HCT116 (cell line): ENCODE measurements around the gene SYNE2. TPM values are rescaled to one million over a fixed set of nuclear protein-coding genes. Genes with fewer than 3 reads are reported as not detected.

Experiments used
- ATAC-seq: fragments of 200-7000 bp; cut with Tn5 transposase; 2 replicates; pipeline ENCODE4 v1.9.1; 2020; ENCODE audit warnings: mild to moderate bottlenecking, moderate library complexity
- BruUV-seq: library from RNA; stranded (reverse); fragments of 400-500 nt; replicated peaks from 2 replicates; lab custom pipeline; 2021; lab: Mats Ljungman, UMichigan
- CTCF ChIA-PET: fragments of 300-600 bp; sonication (Branson Sonifier 250); formaldehyde crosslinking; loops from one replicate; lab custom pipeline; 2021; ENCODE audit warnings: antibody characterized with exemption; lab: Charles Lee
- POLR2A ChIA-PET: fragments of 300-600, 350-600 bp; sonication (Branson Sonifier 250); formaldehyde crosslinking; loops from one replicate; lab custom pipeline; 2021; ENCODE audit warnings: antibody characterized with exemption; lab: Charles Lee
- RAD21 ChIA-PET, 2 experiments: fragments of 300-600 bp; sonication (Branson Sonifier 250); formaldehyde crosslinking; loops; one replicate each; lab custom pipeline; 2023; ENCODE audit warnings: low total read pairs in 2 of 2; ENCODE audit not compliant: uncharacterized antibody in 2 of 2, unreplicated experiment in 2 of 2, low non-redundant PET in 1 of 2; lab: Charles Lee
- DNase-seq: peaks from one replicate; pipeline ENCODE4 v3.0.0-alpha.2; 2010; ENCODE audit warnings: low read depth, low spot score
- H2AFZ ChIP-seq: fragments of 200-600 bp; shearing (Covaris generic), sonication (generic); 2 replicates; pipeline ENCODE4 v1.6.1; 2017; ENCODE audit warnings: low read depth, mixed run types, mixed read lengths, antibody characterized with exemption, low read length; ENCODE audit not compliant: poor library complexity, severe bottlenecking
- H3K27ac ChIP-seq: 2 replicates; pipeline ENCODE4 v1.5.1; 2012; ENCODE audit warnings: low read depth, low read length
- H3K27me3 ChIP-seq: fragments of 200-600 bp; sonication (generic); 2 replicates; pipeline ENCODE4 v1.6.1; 2016; ENCODE audit warnings: mixed run types, low read length, mixed read lengths; ENCODE audit not compliant: insufficient read depth
- H3K36me3 ChIP-seq, 2 experiments: fragments of 200-500 bp in 1 of 2; fragments of 200-600 bp in 1 of 2; sonication (Bioruptor generic) in 1 of 2; sonication (generic) in 1 of 2; 2 replicates each; pipeline versions ENCODE4 v1.5.1 to v1.6.1; 2014 to 2016; ENCODE audit warnings: low read length in 2 of 2, inconsistent platforms in 1 of 2, mixed read lengths in 1 of 2, mixed run types in 1 of 2; ENCODE audit not compliant: insufficient read depth in 2 of 2, control insufficient read depth in 1 of 2
- H3K4me1 ChIP-seq, 2 experiments: fragments of 200-600 bp in 1 of 2; sonication (generic) in 1 of 2; 2 replicates each; pipeline versions ENCODE4 v1.5.1 to v1.6.1; 2012 to 2017; ENCODE audit warnings: low read length in 2 of 2, inconsistent platforms in 1 of 2, mild to moderate bottlenecking in 1 of 2, mixed read lengths in 1 of 2, mixed run types in 1 of 2, moderate library complexity in 1 of 2; ENCODE audit not compliant: insufficient read depth in 2 of 2, control insufficient read depth in 1 of 2
- H3K4me2 ChIP-seq: fragments of 200-600 bp; sonication (generic); 2 replicates; pipeline ENCODE4 v1.6.1; 2017; ENCODE audit warnings: mixed run types, low read length, mixed read lengths
- H3K4me3 ChIP-seq, 2 experiments: fragments of 200-600 bp in 1 of 2; sonication (generic) in 1 of 2; replicated peaks in 1 of 2; 2 replicates each; pipeline ENCODE4 v1.5.1; 2011 to 2016; ENCODE audit warnings: low read length in 2 of 2, control low read depth in 1 of 2, low read depth in 1 of 2, mild to moderate bottlenecking in 1 of 2, mixed read lengths in 1 of 2, mixed run types in 1 of 2
- H3K79me2 ChIP-seq: fragments of 200-600 bp; sonication (generic); 2 replicates; pipeline ENCODE4 v1.6.1; 2017; ENCODE audit warnings: mild to moderate bottlenecking, mixed run types, low read length, moderate library complexity, mixed read lengths; ENCODE audit not compliant: insufficient read depth
- H3K9ac ChIP-seq: fragments of 200-600 bp; sonication (generic); 2 replicates; pipeline ENCODE4 v1.6.1; 2016; ENCODE audit warnings: low read length, mixed read lengths
- H3K9me2 ChIP-seq: fragments of 200-600 bp; sonication (generic), shearing (Covaris generic); 2 replicates; pipeline ENCODE4 v1.6.1; 2017; ENCODE audit warnings: mixed run types, mild to moderate bottlenecking, moderate library complexity; ENCODE audit not compliant: insufficient read depth
- H3K9me3 ChIP-seq, 2 experiments: fragments of 200-500 bp in 1 of 2; fragments of 200-600 bp in 1 of 2; sonication (Bioruptor generic) in 1 of 2; sonication (generic) in 1 of 2; 2 replicates each; pipeline ENCODE4 v1.6.1; 2014 to 2017; ENCODE audit warnings: low read length in 2 of 2, mixed read lengths in 2 of 2, inconsistent platforms in 1 of 2, low read depth in 1 of 2, mild to moderate bottlenecking in 1 of 2, mixed run types in 1 of 2, moderate library complexity in 1 of 2; ENCODE audit not compliant: control insufficient read depth in 1 of 2, insufficient read depth in 1 of 2
- H4K20me1 ChIP-seq: fragments of 200-600 bp; sonication (generic), shearing (Covaris generic); 2 replicates; pipeline ENCODE4 v1.6.1; 2017; ENCODE audit warnings: mixed run types, mild to moderate bottlenecking, moderate library complexity; ENCODE audit not compliant: insufficient read depth
- EGR1 ChIP-seq: IDR thresholded peaks from 2 replicates; pipeline ENCODE4 v1.6.1; 2012; ENCODE audit warnings: low read depth
- EZH2 ChIP-seq: fragments of 200-600 bp; sonication (generic); IDR thresholded peaks from 2 replicates; pipeline ENCODE4 v1.6.1; 2017; ENCODE audit warnings: antibody characterized with exemption, mixed run types
- EZH2phosphoT487 ChIP-seq: fragments of 200-600 bp; IDR thresholded peaks from 2 replicates; pipeline ENCODE4 v1.6.1; 2018; ENCODE audit warnings: antibody characterized with exemption, borderline replicate concordance
- JUND ChIP-seq: IDR thresholded peaks from 2 replicates; pipeline ENCODE4 v1.6.1; 2012
- ZFX ChIP-seq: fragments of 450-650 bp; IDR thresholded peaks from 2 replicates; pipeline ENCODE4 v1.6.1; 2017
- intact Hi-C: fragments of 100-400 bp; cut with micrococcal nuclease; formaldehyde crosslinking; loops from 2 replicates; pipeline ENCODE4 v1.10.0; 2022
- microRNA counts: library from miRNA; unstranded; fragments of <30 nt; microRNA quantifications from one replicate; lab custom pipeline; 2015
- microRNA-seq: library from miRNA; unstranded; fragments of <30 nt; microRNA quantifications from one replicate; pipeline ENCODE4, GENCODE V29; 2016; ENCODE audit warnings: borderline number of aligned reads
- total RNA-seq: library from RNA; stranded (reverse); gene quantifications from one replicate; pipeline ENCODE4 v1.2.1, GENCODE V29; 2021; ENCODE audit not compliant: unreplicated experiment
- TF ChIP-seq, protein P1 (sequence below): IDR thresholded peaks from 2 replicates; pipeline ENCODE4 v1.6.1; 2012; ENCODE audit warnings: low read depth
- TF ChIP-seq, protein P2 (sequence below): IDR thresholded peaks from 2 replicates; pipeline ENCODE4 v1.6.1; 2012

Gene SYNE2
- total RNA-seq, 1 experiment from 2014 or later: 28.8 TPM

- BruUV-seq: no TSS peak
- TF ChIP-seq JUND: no peak
- no peak for TF ChIP-seq EZH2phosphoT487
- H3K36me3 ChIP-seq: no peaks in the 10 kb centered on the region
- H3K4me2 ChIP-seq: no peak overlapping the region
- no peaks in the 10 kb centered on the region for H3K9me3 ChIP-seq
- no peak overlapping the region for H3K4me3 ChIP-seq
- no peaks in the 10 kb centered on the region for H3K79me2 ChIP-seq
- H3K27me3 ChIP-seq: no peaks in the 10 kb centered on the region
- H3K27ac ChIP-seq: no peak overlapping the region
- no peaks in the 10 kb centered on the region for H3K4me1 ChIP-seq
- no peak overlapping the region for H3K9ac ChIP-seq
- ATAC-seq: no peak
- no peak overlapping the region for H2AFZ ChIP-seq
- no peaks in the 10 kb centered on the region for H3K9me2 ChIP-seq
- ChIA-PET POLR2A (no interaction called here), RAD21 (no interaction called here), CTCF (interaction anchor here (0.8 kb wide), 1 partner anchor 38 kb away, joined by 3 read pairs; no protein-coding TSS in a partner anchor)
- DNase-seq: no peak
- intact Hi-C loops: no loop called here
- H4K20me1 ChIP-seq: no peaks in the 10 kb centered on the region
These were observed 413.4 kb downstream of the SYNE2 start for GRCh38 chr14:64266239-64266638.

- H3K27me3 ChIP-seq: no peaks in the 10 kb centered on the region
- no peaks in the 10 kb centered on the region for H3K9me3 ChIP-seq
- no peak overlapping the region for H3K4me2 ChIP-seq
- no peaks in the 10 kb centered on the region for H3K36me3 ChIP-seq
- ChIA-PET CTCF (no interaction called here), POLR2A (no interaction called here), RAD21 (no interaction called here)
- H3K9ac ChIP-seq: no peak overlapping the region
- intact Hi-C loops: no loop called here
- DNase-seq (no peak), ATAC-seq (no peak)
- H3K79me2 ChIP-seq: no peaks in the 10 kb centered on the region
- no peaks in the 10 kb centered on the region for H3K9me2 ChIP-seq
- H3K27ac ChIP-seq: no peak overlapping the region
- H2AFZ ChIP-seq: no peak overlapping the region
- H4K20me1 ChIP-seq: no peaks in the 10 kb centered on the region
- BruUV-seq: no TSS peak
- no peaks in the 10 kb centered on the region for H3K4me1 ChIP-seq
- H3K4me3 ChIP-seq: no peak overlapping the region
- no peak for TF ChIP-seq EZH2
- TF ChIP-seq, protein P1, sequence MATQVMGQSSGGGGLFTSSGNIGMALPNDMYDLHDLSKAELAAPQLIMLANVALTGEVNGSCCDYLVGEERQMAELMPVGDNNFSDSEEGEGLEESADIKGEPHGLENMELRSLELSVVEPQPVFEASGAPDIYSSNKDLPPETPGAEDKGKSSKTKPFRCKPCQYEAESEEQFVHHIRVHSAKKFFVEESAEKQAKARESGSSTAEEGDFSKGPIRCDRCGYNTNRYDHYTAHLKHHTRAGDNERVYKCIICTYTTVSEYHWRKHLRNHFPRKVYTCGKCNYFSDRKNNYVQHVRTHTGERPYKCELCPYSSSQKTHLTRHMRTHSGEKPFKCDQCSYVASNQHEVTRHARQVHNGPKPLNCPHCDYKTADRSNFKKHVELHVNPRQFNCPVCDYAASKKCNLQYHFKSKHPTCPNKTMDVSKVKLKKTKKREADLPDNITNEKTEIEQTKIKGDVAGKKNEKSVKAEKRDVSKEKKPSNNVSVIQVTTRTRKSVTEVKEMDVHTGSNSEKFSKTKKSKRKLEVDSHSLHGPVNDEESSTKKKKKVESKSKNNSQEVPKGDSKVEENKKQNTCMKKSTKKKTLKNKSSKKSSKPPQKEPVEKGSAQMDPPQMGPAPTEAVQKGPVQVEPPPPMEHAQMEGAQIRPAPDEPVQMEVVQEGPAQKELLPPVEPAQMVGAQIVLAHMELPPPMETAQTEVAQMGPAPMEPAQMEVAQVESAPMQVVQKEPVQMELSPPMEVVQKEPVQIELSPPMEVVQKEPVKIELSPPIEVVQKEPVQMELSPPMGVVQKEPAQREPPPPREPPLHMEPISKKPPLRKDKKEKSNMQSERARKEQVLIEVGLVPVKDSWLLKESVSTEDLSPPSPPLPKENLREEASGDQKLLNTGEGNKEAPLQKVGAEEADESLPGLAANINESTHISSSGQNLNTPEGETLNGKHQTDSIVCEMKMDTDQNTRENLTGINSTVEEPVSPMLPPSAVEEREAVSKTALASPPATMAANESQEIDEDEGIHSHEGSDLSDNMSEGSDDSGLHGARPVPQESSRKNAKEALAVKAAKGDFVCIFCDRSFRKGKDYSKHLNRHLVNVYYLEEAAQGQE: no peak
- TF ChIP-seq EGR1: no peak
- TF ChIP-seq ZFX: no peak
- TF ChIP-seq, protein P2, sequence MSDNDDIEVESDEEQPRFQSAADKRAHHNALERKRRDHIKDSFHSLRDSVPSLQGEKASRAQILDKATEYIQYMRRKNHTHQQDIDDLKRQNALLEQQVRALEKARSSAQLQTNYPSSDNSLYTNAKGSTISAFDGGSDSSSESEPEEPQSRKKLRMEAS: no peak
These were observed 419.2 kb downstream of the SYNE2 start for GRCh38 chr14:64272019-64272418.

MicroRNA genes within 50 kb of the gene (microRNA counts, 767-probe panel; counts per million panel counts)
- microRNA hsa-miR-548h-5p (lab: Ali Mortazavi, UCI): not detected

Small RNA genes lying within 50 kb of the gene (microRNA-seq; reads per million reads assigned to microRNA genes)
- gene MIR548H1: not detected

Other genes starting within 250 kb of the SYNE2 start
- 22.8 TPM for gene WDR89, start 211.1 kb upstream of the SYNE2 start, total RNA-seq
- gene SGPP1, start 124.9 kb upstream of the SYNE2 start, total RNA-seq: 17.7 TPM